ENCODE results near the gene NPR3. TPM values are rescaled to one million over a fixed set of nuclear protein-coding genes. Genes with fewer than 3 reads are reported as not detected.

NPR3 gene
- total and polyA plus RNA-seq, 2 donors (not counting 3 experiments of a cell fraction or from before 2014, with no cell fraction given): 0.01 to 0.53 TPM

DNA sequence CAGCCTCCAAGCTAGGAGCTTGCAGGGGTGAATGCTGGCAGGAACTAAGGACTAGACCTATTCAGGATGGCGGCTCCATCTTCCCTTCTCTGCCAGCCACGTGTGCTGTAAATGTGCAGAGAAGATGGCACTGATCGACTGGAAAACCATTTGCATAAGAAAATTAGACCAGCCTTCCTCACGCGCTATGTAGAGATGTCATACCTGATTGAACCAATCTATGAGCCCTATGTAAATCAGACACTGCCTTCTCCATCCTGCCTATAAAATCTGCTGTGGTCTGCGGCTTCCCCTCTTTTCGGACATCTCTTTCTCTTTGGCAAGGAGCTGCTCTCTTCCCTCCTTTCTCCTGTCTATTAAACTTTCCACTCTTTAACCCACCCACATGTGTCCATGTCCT lies 91.6 kb downstream of the NPR3 start:
- no TSS peak for BruUV-seq (replicated peaks)
- H3K27ac ChIP-seq (ENCODE audit: insufficient read depth, low read depth, low read length): no peak overlapping the region
- TF ChIP-seq, protein P1, sequence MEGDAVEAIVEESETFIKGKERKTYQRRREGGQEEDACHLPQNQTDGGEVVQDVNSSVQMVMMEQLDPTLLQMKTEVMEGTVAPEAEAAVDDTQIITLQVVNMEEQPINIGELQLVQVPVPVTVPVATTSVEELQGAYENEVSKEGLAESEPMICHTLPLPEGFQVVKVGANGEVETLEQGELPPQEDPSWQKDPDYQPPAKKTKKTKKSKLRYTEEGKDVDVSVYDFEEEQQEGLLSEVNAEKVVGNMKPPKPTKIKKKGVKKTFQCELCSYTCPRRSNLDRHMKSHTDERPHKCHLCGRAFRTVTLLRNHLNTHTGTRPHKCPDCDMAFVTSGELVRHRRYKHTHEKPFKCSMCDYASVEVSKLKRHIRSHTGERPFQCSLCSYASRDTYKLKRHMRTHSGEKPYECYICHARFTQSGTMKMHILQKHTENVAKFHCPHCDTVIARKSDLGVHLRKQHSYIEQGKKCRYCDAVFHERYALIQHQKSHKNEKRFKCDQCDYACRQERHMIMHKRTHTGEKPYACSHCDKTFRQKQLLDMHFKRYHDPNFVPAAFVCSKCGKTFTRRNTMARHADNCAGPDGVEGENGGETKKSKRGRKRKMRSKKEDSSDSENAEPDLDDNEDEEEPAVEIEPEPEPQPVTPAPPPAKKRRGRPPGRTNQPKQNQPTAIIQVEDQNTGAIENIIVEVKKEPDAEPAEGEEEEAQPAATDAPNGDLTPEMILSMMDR (IDR thresholded peaks at IDR 0.05; ENCODE audit: extremely low read depth in 1 of 2, insufficient read depth in 1 of 2, low read depth in 1 of 2, low read length in 2 of 2): no peak
- TF ChIP-seq FOS (IDR thresholded peaks at IDR 0.05; ENCODE audit: borderline replicate concordance, insufficient read depth, low read length): no peak
- no peak for TF ChIP-seq MYC (IDR thresholded peaks at IDR 0.05; ENCODE audit: low read depth, low read length)
- no peak for TF ChIP-seq EZH2 (IDR thresholded peaks at IDR 0.05; ENCODE audit: borderline replicate concordance, low read depth, low read length, severe bottlenecking)
- TF ChIP-seq, protein P2, sequence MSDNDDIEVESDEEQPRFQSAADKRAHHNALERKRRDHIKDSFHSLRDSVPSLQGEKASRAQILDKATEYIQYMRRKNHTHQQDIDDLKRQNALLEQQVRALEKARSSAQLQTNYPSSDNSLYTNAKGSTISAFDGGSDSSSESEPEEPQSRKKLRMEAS (IDR thresholded peaks at IDR 0.05; ENCODE audit: insufficient read depth, insufficient read length): no peak
- TF ChIP-seq POLR2A (IDR thresholded peaks at IDR 0.05; ENCODE audit: low read depth, low read length): no peak
- no peak for TF ChIP-seq GATA2 (IDR thresholded peaks at IDR 0.05; ENCODE audit: insufficient read depth, insufficient read length, low read depth, low read length)
- no peak for TF ChIP-seq POLR2AphosphoS5 (IDR thresholded peaks at IDR 0.05; ENCODE audit: insufficient read depth, low read depth, low read length)
- TF ChIP-seq JUN (IDR thresholded peaks at IDR 0.05; ENCODE audit: borderline replicate concordance, insufficient read depth, insufficient read length, low read depth): no peak
- H3K4me1 ChIP-seq (ENCODE audit: control insufficient read depth, extremely low read depth, insufficient read depth, low read length): no peaks in the 10 kb centered on the region
- no peaks in the 10 kb centered on the region for H3K36me3 ChIP-seq (ENCODE audit: control insufficient read depth in 2 of 2, extremely low read depth in 1 of 2, insufficient read depth in 2 of 2, low read length in 2 of 2)
- H4K20me1 ChIP-seq (replicated peaks; ENCODE audit: control insufficient read depth, extremely low read depth, insufficient read depth, low read length): no peaks in the 10 kb centered on the region
- CTCF ChIA-PET: no interaction called here
- FAIRE-seq (no peak), DNase-seq (ENCODE audit: low read depth, low spot score) (no peak)
- no peaks in the 10 kb centered on the region for H3K79me2 ChIP-seq (ENCODE audit: control insufficient read depth, insufficient read depth, low read length)
- no peak overlapping the region for H2AFZ ChIP-seq (ENCODE audit: low read depth, low read length)
- dilution Hi-C loops (cut with MboI; ENCODE audit: extremely low pct_ligation_motif_present, low sequenced_read_pairs) (no loop called here), intact Hi-C loops (cut with micrococcal nuclease) (no loop called here)
- H3K9ac ChIP-seq (replicated peaks; ENCODE audit: extremely low read depth, insufficient read depth, low read length): no peak overlapping the region
- POLR2A ChIA-PET: no interaction called here
- H3K9me3 ChIP-seq (replicated peaks; ENCODE audit: control insufficient read depth, insufficient read depth, low read length): no peaks in the 10 kb centered on the region
- H3K9me1 ChIP-seq (replicated peaks; ENCODE audit: control insufficient read depth, extremely low read depth, insufficient read depth, low read length): no peaks in the 10 kb centered on the region
- no peak overlapping the region for H3K4me2 ChIP-seq (ENCODE audit: insufficient read depth, low read length)
- no peak overlapping the region for H3K4me3 ChIP-seq (replicated peaks in 1 of 3; ENCODE audit: insufficient read depth in 1 of 3, low read depth in 1 of 3, low read length in 3 of 3)
- H3K27me3 ChIP-seq (ENCODE audit: control insufficient read depth in 2 of 2, insufficient read depth in 2 of 2, low read length in 2 of 2): no peaks in the 10 kb centered on the region

Measured in endothelial cell of umbilical vein (primary cell).